NT2/D1 (cell line): ENCODE data around the gene CD300LG.

ENCODE experiments used
- YY1 ChIP-seq: IDR thresholded peaks from 2 replicates; pipeline ENCODE4 v1.6.1; 2011; ENCODE audit not compliant: insufficient read length, insufficient read depth
- ZNF274 ChIP-seq: IDR thresholded peaks from 2 replicates; pipeline ENCODE4 v1.6.1; 2011; ENCODE audit warnings: mild to moderate bottlenecking, low read depth, low read length

GRCh38 chr17:43898446-43898845, 51.5 kb downstream of the CD300LG start:
- TF ChIP-seq YY1, result no peak
- TF ChIP-seq ZNF274, result no peak
